HEK293 (cell line): ENCODE measurements around the gene B3GALT2.

Experiments used
- CTCF ChIA-PET: fragments of 350-600 bp; formaldehyde crosslinking; extraction: SDS; loops from one replicate; lab custom pipeline; 2021; ENCODE audit warnings: antibody characterized with exemption; lab: Yijun Ruan, JAX
- POLR2A ChIA-PET: fragments of 300-600 bp; formaldehyde crosslinking; extraction: SDS; loops from one replicate; lab custom pipeline; 2020; ENCODE audit warnings: antibody characterized with exemption, inconsistent platforms; lab: Yijun Ruan, JAX
- H3K27ac ChIP-seq: fragments of 200-500 bp; sonication (Bioruptor generic); 2 replicates; pipeline ENCODE4 v1.5.1; 2014; ENCODE audit warnings: low read depth, low read length, control low read depth, inconsistent platforms; ENCODE audit errors: extremely low read depth
- H3K36me3 ChIP-seq, 2 experiments: fragments of 200-500 bp in 1 of 2; sonication (Bioruptor generic) in 1 of 2; 1 replicate in 1 of 2; 2 replicates in 1 of 2; pipeline ENCODE4 v1.5.1; 2014 to 2017; ENCODE audit warnings: inconsistent platforms in 2 of 2, low read length in 2 of 2; ENCODE audit not compliant: control insufficient read depth in 2 of 2, insufficient read depth in 1 of 2
- H3K4me1 ChIP-seq: fragments of 200-500 bp; sonication (Bioruptor generic); 2 replicates; pipeline ENCODE4 v1.5.1; 2014; ENCODE audit warnings: mild to moderate bottlenecking, low read length, inconsistent platforms; ENCODE audit not compliant: control insufficient read depth, insufficient read depth
- H3K4me3 ChIP-seq: 2 replicates; pipeline ENCODE4 v1.5.1; 2011; ENCODE audit warnings: low read depth, mild to moderate bottlenecking, control low read depth, low read length, moderate library complexity
- H3K9me3 ChIP-seq: fragments of 200-500 bp; sonication (Bioruptor generic); 2 replicates; pipeline ENCODE4 v1.5.1; 2014; ENCODE audit warnings: low read depth, low read length, inconsistent platforms; ENCODE audit not compliant: control insufficient read depth, insufficient read depth
- FEZF1 ChIP-seq: fragments of 450-650 bp; formaldehyde crosslinking; IDR thresholded peaks from 2 replicates; pipeline ENCODE4 v1.5.1; 2016; ENCODE audit warnings: missing biosample characterization, missing genetic modification characterization
- OVOL3 ChIP-seq: fragments of 450-650 bp; formaldehyde crosslinking; IDR thresholded peaks from 2 replicates; pipeline ENCODE4 v1.5.1; 2016; ENCODE audit warnings: missing biosample characterization, missing genetic modification characterization
- SCRT1 ChIP-seq: fragments of 450-650 bp; formaldehyde crosslinking; IDR thresholded peaks from 2 replicates; pipeline ENCODE4 v1.5.1; 2016; ENCODE audit warnings: missing biosample characterization, missing genetic modification characterization, borderline replicate concordance
- SP2 ChIP-seq: fragments of 450-650 bp; formaldehyde crosslinking; IDR thresholded peaks from 2 replicates; pipeline ENCODE4 v1.5.1; 2016; ENCODE audit warnings: missing biosample characterization, missing genetic modification characterization
- ZFHX2 ChIP-seq: fragments of 450-650 bp; formaldehyde crosslinking; conservative IDR thresholded peaks from 2 replicates; pipeline ENCODE4 v1.5.1; 2016; ENCODE audit warnings: missing biosample characterization, missing genetic modification characterization
- ZNF16 ChIP-seq: fragments of 450-650 bp; formaldehyde crosslinking; IDR thresholded peaks from 2 replicates; pipeline ENCODE4 v1.5.1; 2016; ENCODE audit warnings: low read depth, missing biosample characterization, missing genetic modification characterization
- ZNF19 ChIP-seq: fragments of 450-650 bp; formaldehyde crosslinking; IDR thresholded peaks from 2 replicates; pipeline ENCODE4; 2016; ENCODE audit warnings: missing biosample characterization, missing genetic modification characterization, low read depth
- ZNF341 ChIP-seq: fragments of 450-650 bp; formaldehyde crosslinking; IDR thresholded peaks from 2 replicates; pipeline ENCODE4; 2016; ENCODE audit warnings: low read depth, missing biosample characterization, missing genetic modification characterization
- ZNF560 ChIP-seq: fragments of 450-650 bp; formaldehyde crosslinking; IDR thresholded peaks from 2 replicates; pipeline ENCODE4 v1.5.1; 2017; ENCODE audit warnings: missing biosample characterization, missing genetic modification characterization, borderline replicate concordance
- ZNF596 ChIP-seq: fragments of 450-650 bp; IDR thresholded peaks from 2 replicates; pipeline ENCODE4 v1.5.0; 2018; ENCODE audit warnings: missing biosample characterization, mild to moderate bottlenecking, missing genetic modification characterization, moderate library complexity
- ZNF701 ChIP-seq: fragments of 450-650 bp; formaldehyde crosslinking; IDR thresholded peaks from 2 replicates; pipeline ENCODE4 v1.5.1; 2016; ENCODE audit warnings: missing biosample characterization, missing genetic modification characterization
- ZNF777 ChIP-seq: fragments of 450-650 bp; formaldehyde crosslinking; IDR thresholded peaks from 2 replicates; pipeline ENCODE4 v1.5.1; 2017; ENCODE audit warnings: missing biosample characterization, missing genetic modification characterization, borderline replicate concordance
- ZNF791 ChIP-seq: fragments of 450-650 bp; formaldehyde crosslinking; IDR thresholded peaks from 2 replicates; pipeline ENCODE4 v1.5.1; 2016; ENCODE audit warnings: missing biosample characterization, missing genetic modification characterization
- ZSCAN23 ChIP-seq: fragments of 450-650 bp; formaldehyde crosslinking; IDR thresholded peaks from 2 replicates; pipeline ENCODE4 v1.5.1; 2016; ENCODE audit warnings: missing biosample characterization, missing genetic modification characterization
- TF ChIP-seq, protein P1 (sequence below): fragments of 450-650 bp; formaldehyde crosslinking; optimal IDR thresholded peaks from 2 replicates; pipeline ENCODE3; 2016; ENCODE audit warnings: missing biosample characterization, mild to moderate bottlenecking, missing genetic modification characterization
- TF ChIP-seq, protein P2 (sequence below): fragments of 450-650 bp; formaldehyde crosslinking; IDR thresholded peaks from 2 replicates; pipeline ENCODE4 v1.5.1; 2017; ENCODE audit warnings: missing biosample characterization, missing genetic modification characterization
- TF ChIP-seq, protein P3 (sequence below): fragments of 450-650 bp; formaldehyde crosslinking; IDR thresholded peaks from 2 replicates; pipeline ENCODE4 v1.5.1; 2016; ENCODE audit warnings: missing biosample characterization, missing genetic modification characterization
- TF ChIP-seq, protein P4 (sequence below): fragments of 450-650 bp; formaldehyde crosslinking; IDR thresholded peaks from 2 replicates; pipeline ENCODE4 v1.5.1; 2016; ENCODE audit warnings: missing biosample characterization, missing genetic modification characterization
- TF ChIP-seq, protein P5 (sequence below): fragments of 450-650 bp; formaldehyde crosslinking; IDR thresholded peaks from 2 replicates; pipeline ENCODE4 v1.5.1; 2016; ENCODE audit warnings: missing biosample characterization, missing genetic modification characterization

The B3GALT2 gene

DNA sequence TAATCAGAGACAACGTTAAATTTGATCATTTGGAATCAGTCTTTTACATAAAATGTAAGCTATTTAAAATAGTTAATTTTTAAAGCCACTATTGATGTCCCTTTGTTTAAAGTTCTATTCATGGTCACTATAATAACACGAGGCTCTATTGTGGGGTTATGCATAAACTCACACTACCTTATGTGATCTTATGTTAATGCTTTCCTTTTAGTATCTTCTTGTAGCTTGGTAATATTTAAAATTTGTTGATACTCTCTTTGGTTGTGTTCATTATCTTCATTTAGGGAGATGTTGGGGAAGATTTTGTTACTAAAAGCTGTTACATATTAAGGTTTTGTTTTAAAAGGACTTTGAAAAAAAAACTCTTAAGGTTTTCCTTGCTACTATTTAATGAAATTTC, 1.2 kb downstream of the B3GALT2 start:
- Histone ChIP-seq H3K36me3 (no peaks in the 10 kb centered on the region), H3K4me1 (peaks cover 13% of the 10 kb centered on the region; the same call in 1 of the 2 replicates), H3K4me3 (no peak overlapping the region), H3K9me3 (no peaks in the 10 kb centered on the region), H3K27ac (no peak overlapping the region)
- CTCF ChIA-PET: interaction anchor here (0.8 kb wide), 1 partner anchor 69 kb away, joined by 3 read pairs; no protein-coding TSS in a partner anchor
- POLR2A ChIA-PET: interaction anchor here (0.6 kb wide), 1 partner anchor 312 kb away, joined by 3 read pairs; no protein-coding TSS in a partner anchor
- TF ChIP-seq, protein P1, sequence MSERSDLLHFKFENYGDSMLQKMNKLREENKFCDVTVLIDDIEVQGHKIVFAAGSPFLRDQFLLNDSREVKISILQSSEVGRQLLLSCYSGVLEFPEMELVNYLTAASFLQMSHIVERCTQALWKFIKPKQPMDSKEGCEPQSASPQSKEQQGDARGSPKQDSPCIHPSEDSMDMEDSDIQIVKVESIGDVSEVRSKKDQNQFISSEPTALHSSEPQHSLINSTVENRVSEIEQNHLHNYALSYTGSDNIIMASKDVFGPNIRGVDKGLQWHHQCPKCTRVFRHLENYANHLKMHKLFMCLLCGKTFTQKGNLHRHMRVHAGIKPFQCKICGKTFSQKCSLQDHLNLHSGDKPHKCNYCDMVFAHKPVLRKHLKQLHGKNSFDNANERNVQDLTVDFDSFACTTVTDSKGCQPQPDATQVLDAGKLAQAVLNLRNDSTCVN (tag by site-specific recombination): no peak
- TF ChIP-seq, protein P2, sequence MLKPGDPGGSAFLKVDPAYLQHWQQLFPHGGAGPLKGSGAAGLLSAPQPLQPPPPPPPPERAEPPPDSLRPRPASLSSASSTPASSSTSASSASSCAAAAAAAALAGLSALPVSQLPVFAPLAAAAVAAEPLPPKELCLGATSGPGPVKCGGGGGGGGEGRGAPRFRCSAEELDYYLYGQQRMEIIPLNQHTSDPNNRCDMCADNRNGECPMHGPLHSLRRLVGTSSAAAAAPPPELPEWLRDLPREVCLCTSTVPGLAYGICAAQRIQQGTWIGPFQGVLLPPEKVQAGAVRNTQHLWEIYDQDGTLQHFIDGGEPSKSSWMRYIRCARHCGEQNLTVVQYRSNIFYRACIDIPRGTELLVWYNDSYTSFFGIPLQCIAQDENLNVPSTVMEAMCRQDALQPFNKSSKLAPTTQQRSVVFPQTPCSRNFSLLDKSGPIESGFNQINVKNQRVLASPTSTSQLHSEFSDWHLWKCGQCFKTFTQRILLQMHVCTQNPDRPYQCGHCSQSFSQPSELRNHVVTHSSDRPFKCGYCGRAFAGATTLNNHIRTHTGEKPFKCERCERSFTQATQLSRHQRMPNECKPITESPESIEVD (tag by site-specific recombination): no peak
- no peak for TF ChIP-seq ZNF16 (tag by site-specific recombination)
- TF ChIP-seq ZNF341: no peak
- TF ChIP-seq, protein P3, sequence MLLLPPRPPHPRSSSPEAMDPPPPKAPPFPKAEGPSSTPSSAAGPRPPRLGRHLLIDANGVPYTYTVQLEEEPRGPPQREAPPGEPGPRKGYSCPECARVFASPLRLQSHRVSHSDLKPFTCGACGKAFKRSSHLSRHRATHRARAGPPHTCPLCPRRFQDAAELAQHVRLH (tag by site-specific recombination): no peak
- no peak for TF ChIP-seq OVOL3 (tag by site-specific recombination)
- TF ChIP-seq ZNF19 (tag by site-specific recombination): no peak
- TF ChIP-seq, protein P4, sequence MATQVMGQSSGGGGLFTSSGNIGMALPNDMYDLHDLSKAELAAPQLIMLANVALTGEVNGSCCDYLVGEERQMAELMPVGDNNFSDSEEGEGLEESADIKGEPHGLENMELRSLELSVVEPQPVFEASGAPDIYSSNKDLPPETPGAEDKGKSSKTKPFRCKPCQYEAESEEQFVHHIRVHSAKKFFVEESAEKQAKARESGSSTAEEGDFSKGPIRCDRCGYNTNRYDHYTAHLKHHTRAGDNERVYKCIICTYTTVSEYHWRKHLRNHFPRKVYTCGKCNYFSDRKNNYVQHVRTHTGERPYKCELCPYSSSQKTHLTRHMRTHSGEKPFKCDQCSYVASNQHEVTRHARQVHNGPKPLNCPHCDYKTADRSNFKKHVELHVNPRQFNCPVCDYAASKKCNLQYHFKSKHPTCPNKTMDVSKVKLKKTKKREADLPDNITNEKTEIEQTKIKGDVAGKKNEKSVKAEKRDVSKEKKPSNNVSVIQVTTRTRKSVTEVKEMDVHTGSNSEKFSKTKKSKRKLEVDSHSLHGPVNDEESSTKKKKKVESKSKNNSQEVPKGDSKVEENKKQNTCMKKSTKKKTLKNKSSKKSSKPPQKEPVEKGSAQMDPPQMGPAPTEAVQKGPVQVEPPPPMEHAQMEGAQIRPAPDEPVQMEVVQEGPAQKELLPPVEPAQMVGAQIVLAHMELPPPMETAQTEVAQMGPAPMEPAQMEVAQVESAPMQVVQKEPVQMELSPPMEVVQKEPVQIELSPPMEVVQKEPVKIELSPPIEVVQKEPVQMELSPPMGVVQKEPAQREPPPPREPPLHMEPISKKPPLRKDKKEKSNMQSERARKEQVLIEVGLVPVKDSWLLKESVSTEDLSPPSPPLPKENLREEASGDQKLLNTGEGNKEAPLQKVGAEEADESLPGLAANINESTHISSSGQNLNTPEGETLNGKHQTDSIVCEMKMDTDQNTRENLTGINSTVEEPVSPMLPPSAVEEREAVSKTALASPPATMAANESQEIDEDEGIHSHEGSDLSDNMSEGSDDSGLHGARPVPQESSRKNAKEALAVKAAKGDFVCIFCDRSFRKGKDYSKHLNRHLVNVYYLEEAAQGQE: no peak
- TF ChIP-seq ZNF791 (tag by site-specific recombination): no peak
- no peak for TF ChIP-seq ZNF560 (tag by site-specific recombination)
- TF ChIP-seq SP2 (tag by site-specific recombination): no peak
- TF ChIP-seq, protein P5, sequence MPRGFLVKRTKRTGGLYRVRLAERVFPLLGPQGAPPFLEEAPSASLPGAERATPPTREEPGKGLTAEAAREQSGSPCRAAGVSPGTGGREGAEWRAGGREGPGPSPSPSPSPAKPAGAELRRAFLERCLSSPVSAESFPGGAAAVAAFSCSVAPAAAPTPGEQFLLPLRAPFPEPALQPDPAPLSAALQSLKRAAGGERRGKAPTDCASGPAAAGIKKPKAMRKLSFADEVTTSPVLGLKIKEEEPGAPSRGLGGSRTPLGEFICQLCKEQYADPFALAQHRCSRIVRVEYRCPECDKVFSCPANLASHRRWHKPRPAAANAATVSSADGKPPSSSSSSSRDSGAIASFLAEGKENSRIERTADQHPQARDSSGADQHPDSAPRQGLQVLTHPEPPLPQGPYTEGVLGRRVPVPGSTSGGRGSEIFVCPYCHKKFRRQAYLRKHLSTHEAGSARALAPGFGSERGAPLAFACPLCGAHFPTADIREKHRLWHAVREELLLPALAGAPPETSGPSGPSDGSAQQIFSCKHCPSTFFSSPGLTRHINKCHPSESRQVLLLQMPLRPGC: no peak
- no peak for TF ChIP-seq ZFHX2 (tag by site-specific recombination)
- TF ChIP-seq SCRT1: no peak
- TF ChIP-seq ZNF777 (tag by site-specific recombination): no peak
- no peak for TF ChIP-seq ZNF596 (tag by site-specific recombination)
- no peak for TF ChIP-seq ZSCAN23 (tag by site-specific recombination)
- no peak for TF ChIP-seq FEZF1 (tag by site-specific recombination)
- no peak for TF ChIP-seq ZNF701 (tag by site-specific recombination)
